ENCODE measurements around the gene PTPRN2.
"Not testable (repeated sequence)": the region's sequence is repeated elsewhere in the genome, so short reads cannot be mapped to it uniquely, and the experiment has no call there.

Gene PTPRN2

GRCh38 chr7:158542651-158543566 lies 44.7 kb downstream of the PTPRN2 start:
- Mint-ChIP-seq H3K4me1 (ENCODE audit: low read depth) (peaks cover 6% of the 10 kb centered on the region), H3K4me3 (no peak overlapping the region), H3K36me3 (ENCODE audit: low read depth) (no peaks in the 10 kb centered on the region), H3K9me3 (no peaks in the 10 kb centered on the region), H3K27me3 (no peaks in the 10 kb centered on the region), H3K27ac (no peak overlapping the region)
- no peak for DNase-seq

- Mint-ChIP-seq H3K9me3 (no peaks in the 10 kb centered on the region), H3K27me3 (no peaks in the 10 kb centered on the region), H3K27ac (no peak overlapping the region), H3K4me1 (ENCODE audit: low read depth) (peaks cover 6% of the 10 kb centered on the region), H3K4me3 (no peak overlapping the region), H3K36me3 (ENCODE audit: low read depth) (no peaks in the 10 kb centered on the region)
- no peak for DNase-seq
Measured at GRCh38 chr7:158541346-158542010, 46.1 kb downstream of the PTPRN2 start.

- no peak for DNase-seq
- Mint-ChIP-seq H3K9me3 (no peaks in the 10 kb centered on the region), H3K27me3 (no peaks in the 10 kb centered on the region), H3K4me1 (ENCODE audit: low read depth) (peaks cover 6% of the 10 kb centered on the region), H3K36me3 (ENCODE audit: low read depth) (no peaks in the 10 kb centered on the region), H3K4me3 (no peak overlapping the region), H3K27ac (no peak overlapping the region)
Measured at GRCh38 chr7:158539711-158540146, 47.9 kb downstream of the PTPRN2 start.

- no peak overlapping the region for H3K4me3 Mint-ChIP-seq
- no peaks in the 10 kb centered on the region for H3K36me3 Mint-ChIP-seq (ENCODE audit: low read depth)
- no peak overlapping the region for H3K27ac Mint-ChIP-seq
- H3K9me3 Mint-ChIP-seq, result peaks cover 2% of the 10 kb centered on the region
- peaks cover 6% of the 10 kb centered on the region for H3K4me1 Mint-ChIP-seq (ENCODE audit: low read depth)
- H3K27me3 Mint-ChIP-seq, result peaks cover 3% of the 10 kb centered on the region
- no peak for DNase-seq
Measured at GRCh38 chr7:158538156-158538946, 49.3 kb downstream of the PTPRN2 start.

- Mint-ChIP-seq H3K4me3 (no peak overlapping the region), H3K4me1 (ENCODE audit: low read depth) (peaks cover 6% of the 10 kb centered on the region), H3K9me3 (peaks cover 2% of the 10 kb centered on the region), H3K27me3 (peaks cover 6% of the 10 kb centered on the region), H3K27ac (no peak overlapping the region), H3K36me3 (ENCODE audit: low read depth) (no peaks in the 10 kb centered on the region)
- DNase-seq, result no peak
Measured at GRCh38 chr7:158537516-158537882, 50.1 kb downstream of the PTPRN2 start.

- no peaks in the 10 kb centered on the region for H3K36me3 Mint-ChIP-seq (ENCODE audit: low read depth)
Measured at GRCh38 chr7:158536871-158537515, 50.6 kb downstream of the PTPRN2 start.

GRCh38 chr7:158535079-158535478 lies 52.5 kb downstream of the PTPRN2 start:
- Mint-ChIP-seq H3K27ac (no peak overlapping the region), H3K27me3 (peaks cover 6% of the 10 kb centered on the region), H3K4me1 (ENCODE audit: low read depth) (no peaks in the 10 kb centered on the region), H3K36me3 (ENCODE audit: low read depth) (no peaks in the 10 kb centered on the region), H3K4me3 (no peak overlapping the region), H3K9me3 (peaks cover 2% of the 10 kb centered on the region)
- DNase-seq, result no peak

More at GRCh38 chr7:158536871-158537515, 50.6 kb downstream of the PTPRN2 start:
- Mint-ChIP-seq H3K27me3 (peaks cover 6% of the 10 kb centered on the region), H3K9me3 (peaks cover 2% of the 10 kb centered on the region), H3K27ac (no peak overlapping the region), H3K4me3 (no peak overlapping the region), H3K4me1 (ENCODE audit: low read depth) (peaks cover 6% of the 10 kb centered on the region)
- no peak for DNase-seq

- DNase-seq, result no peak
- H3K4me1 Mint-ChIP-seq (ENCODE audit: low read depth), result no peaks in the 10 kb centered on the region
- no peaks in the 10 kb centered on the region for H3K36me3 Mint-ChIP-seq (ENCODE audit: low read depth)
- H3K4me3 Mint-ChIP-seq, result no peak overlapping the region
- H3K27me3 Mint-ChIP-seq, result peaks cover 6% of the 10 kb centered on the region
- peaks cover 2% of the 10 kb centered on the region for H3K9me3 Mint-ChIP-seq
- no peak overlapping the region for H3K27ac Mint-ChIP-seq
Measured at GRCh38 chr7:158534598-158534997, 53.0 kb downstream of the PTPRN2 start.

- not testable (repeated sequence) for H3K4me1 Mint-ChIP-seq (ENCODE audit: low read depth); H3K4me3 Mint-ChIP-seq
Measured at GRCh38 chr7:158534134-158534515, 53.5 kb downstream of the PTPRN2 start.

GRCh38 chr7:158533386-158534133 lies 54.1 kb downstream of the PTPRN2 start:
- H3K36me3 Mint-ChIP-seq (ENCODE audit: low read depth), result no peaks in the 10 kb centered on the region
- no peak for DNase-seq
- H3K4me1 Mint-ChIP-seq (ENCODE audit: low read depth), result no peaks in the 10 kb centered on the region
- H3K9me3 Mint-ChIP-seq, result peaks cover 2% of the 10 kb centered on the region
- H3K4me3 Mint-ChIP-seq, result no peak overlapping the region
- peaks cover 6% of the 10 kb centered on the region for H3K27me3 Mint-ChIP-seq
- H3K27ac Mint-ChIP-seq, result no peak overlapping the region

More at GRCh38 chr7:158534134-158534515, 53.5 kb downstream of the PTPRN2 start:
- H3K27me3 Mint-ChIP-seq; DNase-seq; H3K9me3 Mint-ChIP-seq; H3K27ac Mint-ChIP-seq; H3K36me3 Mint-ChIP-seq (ENCODE audit: low read depth): not testable (repeated sequence)

GRCh38 chr7:158532093-158532627 lies 55.5 kb downstream of the PTPRN2 start:
- peaks cover 2% of the 10 kb centered on the region for H3K9me3 Mint-ChIP-seq
- no peak overlapping the region for H3K27ac Mint-ChIP-seq
- no peak overlapping the region for H3K4me3 Mint-ChIP-seq
- H3K36me3 Mint-ChIP-seq (ENCODE audit: low read depth), result no peaks in the 10 kb centered on the region
- no peak for DNase-seq
- H3K27me3 Mint-ChIP-seq, result peaks cover 10% of the 10 kb centered on the region
- H3K4me1 Mint-ChIP-seq (ENCODE audit: low read depth), result no peaks in the 10 kb centered on the region

GRCh38 chr7:158531661-158532060 lies 56.0 kb downstream of the PTPRN2 start:
- no peak overlapping the region for H3K4me3 Mint-ChIP-seq
- DNase-seq, result no peak
- H3K27ac Mint-ChIP-seq, result no peak overlapping the region
- H3K27me3 Mint-ChIP-seq, result peaks cover 10% of the 10 kb centered on the region
- peaks cover 2% of the 10 kb centered on the region for H3K9me3 Mint-ChIP-seq
- no peaks in the 10 kb centered on the region for H3K4me1 Mint-ChIP-seq (ENCODE audit: low read depth)
- H3K36me3 Mint-ChIP-seq (ENCODE audit: low read depth), result no peaks in the 10 kb centered on the region

GRCh38 chr7:158530800-158531609 lies 56.6 kb downstream of the PTPRN2 start:
- no peaks in the 10 kb centered on the region for H3K36me3 Mint-ChIP-seq (ENCODE audit: low read depth)
- H3K27ac Mint-ChIP-seq, result no peak overlapping the region
- no peaks in the 10 kb centered on the region for H3K4me1 Mint-ChIP-seq (ENCODE audit: low read depth)
- H3K9me3 Mint-ChIP-seq, result peaks cover 2% of the 10 kb centered on the region
- DNase-seq, result no peak
- no peak overlapping the region for H3K4me3 Mint-ChIP-seq
- H3K27me3 Mint-ChIP-seq, result peaks cover 10% of the 10 kb centered on the region

All from activated T-cell treated with anti-CD3 and anti-CD28 coated beads, Interleukin-2, amount 50 U/mL, for 24 hours (primary cell).